GM12878 (cell line): ENCODE measurements around the gene ADCY2. TPM values are rescaled to one million over a fixed set of nuclear protein-coding genes. Genes with fewer than 3 reads are reported as not detected.

ENCODE experiments used
- ATAC-seq: fragments of 200-7000 bp; cut with Tn5 transposase; 3 replicates; pipeline ENCODE4 v1.9.1; 2020; ENCODE audit warnings: mild to moderate bottlenecking, moderate library complexity
- BruUV-seq: library from RNA; stranded (reverse); fragments of 400-500 nt; replicated peaks from 2 replicates; lab custom pipeline; 2021; lab: Mats Ljungman, UMichigan
- CTCF ChIA-PET: fragments of 300-600 bp; sonication (Branson Sonifier 250); formaldehyde crosslinking; extraction: SDS; loops from one replicate; lab custom pipeline; 2021; ENCODE audit warnings: inconsistent platforms; lab: Yijun Ruan, JAX
- POLR2A ChIA-PET: fragments of 350-600 bp; formaldehyde crosslinking; extraction: SDS; loops from one replicate; lab custom pipeline; 2021; ENCODE audit warnings: inconsistent platforms; lab: Charles Lee
- RAD21 ChIA-PET: fragments of 300-600 bp; sonication (Branson Sonifier 250); formaldehyde crosslinking; loops from one replicate; lab custom pipeline; 2023; ENCODE audit warnings: antibody characterized with exemption; ENCODE audit not compliant: unreplicated experiment; lab: Charles Lee
- SMC1A ChIA-PET: fragments of 300-600 bp; sonication (Branson Sonifier 250); formaldehyde crosslinking; loops from one replicate; lab custom pipeline; 2023; ENCODE audit not compliant: unreplicated experiment, uncharacterized antibody; lab: Charles Lee
- DNase-seq: peaks from one replicate; pipeline ENCODE4 v3.0.0-alpha.2; 2011; ENCODE audit warnings: low read depth, low spot score
- FAIRE-seq: peaks from 3 replicates; lab custom pipeline; 2011; peaks lifted over from hg19 to GRCh38; lab: Jason Lieb, UNC
- H2AFZ ChIP-seq: 2 replicates; pipeline ENCODE4 v1.6.0; 2011; ENCODE audit warnings: low read depth, low read length, control low read depth; ENCODE audit not compliant: control insufficient read depth
- H3K27ac ChIP-seq: 2 replicates; pipeline ENCODE4 v1.5.1; 2011; ENCODE audit warnings: control low read depth; ENCODE audit not compliant: control insufficient read depth, insufficient read depth
- H3K27me3 ChIP-seq, 2 experiments: replicated peaks in 1 of 2; 2 replicates each; pipeline versions ENCODE4 v1.6.0 to v1.6.1; 2011; ENCODE audit warnings: low read length in 1 of 2; ENCODE audit not compliant: control insufficient read depth in 2 of 2, insufficient read depth in 2 of 2
- H3K36me3 ChIP-seq, 2 experiments: 2 replicates each; pipeline ENCODE4 v1.5.1; 2011; ENCODE audit warnings: low read length in 1 of 2; ENCODE audit not compliant: control insufficient read depth in 2 of 2, insufficient read depth in 2 of 2
- H3K4me1 ChIP-seq: 2 replicates; pipeline ENCODE4 v1.6.1; 2011; ENCODE audit warnings: mild to moderate bottlenecking, low read length, moderate library complexity, mixed read lengths; ENCODE audit not compliant: control insufficient read depth, insufficient read depth
- H3K4me2 ChIP-seq: 2 replicates; pipeline ENCODE4 v1.6.0; 2011; ENCODE audit warnings: control low read depth; ENCODE audit not compliant: control insufficient read depth, insufficient read depth
- H3K4me3 ChIP-seq: fragments of 200-600 bp; sonication (generic); 2 replicates; pipeline ENCODE4 v1.5.1; 2016
- H3K79me2 ChIP-seq: 2 replicates; pipeline ENCODE4 v1.6.0; 2011; ENCODE audit warnings: low read length; ENCODE audit not compliant: control insufficient read depth, insufficient read depth
- H3K9ac ChIP-seq: 2 replicates; pipeline ENCODE4 v1.8.0; 2011; ENCODE audit warnings: low read length, control low read depth, mixed read lengths; ENCODE audit not compliant: control insufficient read depth, insufficient read depth
- H3K9me3 ChIP-seq: replicated peaks from 3 replicates; pipeline ENCODE4 v1.5.1; 2011; ENCODE audit warnings: mild to moderate bottlenecking, low read length; ENCODE audit not compliant: control insufficient read depth, insufficient read depth
- H4K20me1 ChIP-seq: 2 replicates; pipeline ENCODE4 v1.6.0; 2011; ENCODE audit not compliant: control insufficient read depth, insufficient read depth
- FOXM1 ChIP-seq: IDR thresholded peaks from 2 replicates; pipeline ENCODE4 v1.6.1; 2012; ENCODE audit warnings: low read depth, mild to moderate bottlenecking, inconsistent platforms, low read length, moderate library complexity
- MTA3 ChIP-seq: IDR thresholded peaks from 2 replicates; pipeline ENCODE4 v1.6.1; 2012; ENCODE audit warnings: low read length, inconsistent platforms, borderline replicate concordance
- MXI1 ChIP-seq: fragments of 150-350 bp; IDR thresholded peaks from 2 replicates; pipeline ENCODE4 v1.6.1; 2011; ENCODE audit warnings: low read depth, mild to moderate bottlenecking, inconsistent platforms, low read length, improper control_type of control experiment
- NFYA ChIP-seq: IDR thresholded peaks from 2 replicates; pipeline ENCODE4 v1.6.1; 2011; ENCODE audit warnings: low read depth, mild to moderate bottlenecking, low read length, improper control_type of control experiment, borderline replicate concordance
- NFYB ChIP-seq: IDR thresholded peaks from 2 replicates; pipeline ENCODE4 v1.6.1; 2011; ENCODE audit warnings: low read depth, mild to moderate bottlenecking, low read length, improper control_type of control experiment, moderate library complexity; ENCODE audit not compliant: insufficient read depth
- RELA ChIP-seq: fragments of 450-650 bp; IDR thresholded peaks from 2 replicates; pipeline ENCODE4 v1.8.0; 2014; ENCODE audit warnings: borderline replicate concordance; ENCODE audit not compliant: partially characterized antibody
- RFX5 ChIP-seq: IDR thresholded peaks from 2 replicates; pipeline ENCODE4 v1.6.1; 2011; ENCODE audit warnings: low read depth, low read length, improper control_type of control experiment
- SMAD5 ChIP-seq: IDR thresholded peaks from 2 replicates; pipeline ENCODE4 v1.6.1; 2016; ENCODE audit warnings: antibody characterized with exemption, low read depth
- SMC3 ChIP-seq: IDR thresholded peaks from 2 replicates; pipeline ENCODE4 v1.6.1; 2011; ENCODE audit warnings: low read length, improper control_type of control experiment, borderline replicate concordance
- SREBF1 ChIP-seq: IDR thresholded peaks from 2 replicates; pipeline ENCODE4 v1.6.1; 2012; ENCODE audit warnings: mild to moderate bottlenecking, low read length
- SRF ChIP-seq, 2 experiments: IDR thresholded peaks; 2 replicates each; pipeline ENCODE4 v1.6.1; 2011; ENCODE audit warnings: low read depth in 2 of 2, low read length in 2 of 2, mild to moderate bottlenecking in 1 of 2, moderate library complexity in 1 of 2
- TARDBP ChIP-seq: IDR thresholded peaks from 2 replicates; pipeline ENCODE4 v1.6.1; 2016; ENCODE audit warnings: borderline replicate concordance
- WRNIP1 ChIP-seq: IDR thresholded peaks from 2 replicates; pipeline ENCODE4 v1.6.1; 2011; ENCODE audit warnings: low read depth, low read length, improper control_type of control experiment, borderline replicate concordance
- ZNF274 ChIP-seq: IDR thresholded peaks from one replicate; pipeline ENCODE4 v1.8.0; 2011; ENCODE audit not compliant: insufficient read length, insufficient read depth
- WGBS: methylation state at CpG from one replicate; pipeline ENCODE4 v1.1.6; 2016; ENCODE audit warnings: low lambda C conversion rate; ENCODE audit not compliant: insufficient replicate concordance, insufficient coverage; ENCODE audit errors: missing lambda C conversion rate; 5-methylcytosine and 5-hydroxymethylcytosine counted together
- in situ Hi-C: fragments of 300-500 bp; cut with MboI; formaldehyde crosslinking; loops from 9 replicates; pipeline ENCODE4 v1.14.3; 2018; ENCODE audit warnings: mixed read lengths
- intact Hi-C: fragments of 100-400 bp; cut with micrococcal nuclease; formaldehyde crosslinking; loops from one replicate; pipeline ENCODE4 v1.14.2; 2022; ENCODE audit not compliant: unreplicated experiment
- polyA plus RNA-seq, 11 experiments: library from polyadenylated mRNA; depleted of rRNA in 4 of 11; unstranded in 6 of 11; stranded (reverse) in 5 of 11; fragments of >200 nt; fragmentation: Nextera tagmentation in 4 of 11; fragmentation: Illumina TruSeq in 1 of 11; extraction: Ambion mirVana in 4 of 11; extraction: Trizol in 1 of 11; gene quantifications; 1 replicate in 1 of 11; 2 replicates in 10 of 11; pipeline versions ENCODE4 v1.2.1 to v1.2.3, GENCODE V29; 2011 to 2016; ENCODE audit warnings: inconsistent platforms in 2 of 11, missing spikeins in 2 of 11, low read depth in 1 of 11
- total RNA-seq, 4 experiments: library from RNA; depleted of rRNA in 3 of 4; stranded (reverse); fragments of >200 nt in 3 of 4; fragmentation: Illumina TruSeq in 1 of 4; extraction: Trizol in 1 of 4; gene quantifications; 2 replicates each; pipeline versions ENCODE4 v1.2.1 to v1.2.3, GENCODE V29; 2013 to 2021
- TF ChIP-seq, protein P1 (sequence below): fragments of 450-650 bp; IDR thresholded peaks from 2 replicates; pipeline ENCODE4 v1.6.1; 2017; ENCODE audit warnings: mild to moderate bottlenecking, moderate library complexity
- TF ChIP-seq, protein P2 (sequence below): fragments of 450-650 bp; IDR thresholded peaks from 2 replicates; pipeline ENCODE4 v1.6.1; 2016; ENCODE audit warnings: mild to moderate bottlenecking

Gene ADCY2
- total and polyA plus RNA-seq, 10 of the 15 experiments (the other 5 are each of a cell fraction or from before 2014, with no cell fraction given) = 0.07 to 0.26 TPM; not detected in 8

- intact Hi-C loops = no loop called here
- RAD21 ChIA-PET = no interaction called here
- FAIRE-seq (no peak), ATAC-seq (no peak), DNase-seq (no peak)
- Histone ChIP-seq H3K36me3 (no peaks in the 10 kb centered on the region), H3K27ac (no peak overlapping the region), H3K9me3 (no peaks in the 10 kb centered on the region), H3K4me2 (no peak overlapping the region), H3K27me3 (no peaks in the 10 kb centered on the region), H2AFZ (no peak overlapping the region), H3K9ac (no peak overlapping the region), H3K4me1 (no peaks in the 10 kb centered on the region), H3K79me2 (no peaks in the 10 kb centered on the region), H3K4me3 (no peak overlapping the region), H4K20me1 (no peaks in the 10 kb centered on the region)
- SMC1A ChIA-PET = no interaction called here
- CTCF ChIA-PET = no interaction called here
- WGBS = 27% methylated on average over 7 of the region's 7 CpGs
- in situ Hi-C loops = no loop called here
- TF ChIP-seq SMC3 (no peak), RFX5 (no peak), MTA3 (no peak), MXI1 (no peak), NFYA (no peak), TARDBP (no peak), SREBF1 (no peak), SMAD5 (no peak), NFYB (no peak), RELA (no peak), ZNF274 (no peak), SRF (IDR thresholded peaks at IDR 0.05; ENCODE audit: low read depth in 2 of 2, low read length in 2 of 2) (no peak), FOXM1 (no peak), WRNIP1 (no peak)
- TF ChIP-seq, protein P1, sequence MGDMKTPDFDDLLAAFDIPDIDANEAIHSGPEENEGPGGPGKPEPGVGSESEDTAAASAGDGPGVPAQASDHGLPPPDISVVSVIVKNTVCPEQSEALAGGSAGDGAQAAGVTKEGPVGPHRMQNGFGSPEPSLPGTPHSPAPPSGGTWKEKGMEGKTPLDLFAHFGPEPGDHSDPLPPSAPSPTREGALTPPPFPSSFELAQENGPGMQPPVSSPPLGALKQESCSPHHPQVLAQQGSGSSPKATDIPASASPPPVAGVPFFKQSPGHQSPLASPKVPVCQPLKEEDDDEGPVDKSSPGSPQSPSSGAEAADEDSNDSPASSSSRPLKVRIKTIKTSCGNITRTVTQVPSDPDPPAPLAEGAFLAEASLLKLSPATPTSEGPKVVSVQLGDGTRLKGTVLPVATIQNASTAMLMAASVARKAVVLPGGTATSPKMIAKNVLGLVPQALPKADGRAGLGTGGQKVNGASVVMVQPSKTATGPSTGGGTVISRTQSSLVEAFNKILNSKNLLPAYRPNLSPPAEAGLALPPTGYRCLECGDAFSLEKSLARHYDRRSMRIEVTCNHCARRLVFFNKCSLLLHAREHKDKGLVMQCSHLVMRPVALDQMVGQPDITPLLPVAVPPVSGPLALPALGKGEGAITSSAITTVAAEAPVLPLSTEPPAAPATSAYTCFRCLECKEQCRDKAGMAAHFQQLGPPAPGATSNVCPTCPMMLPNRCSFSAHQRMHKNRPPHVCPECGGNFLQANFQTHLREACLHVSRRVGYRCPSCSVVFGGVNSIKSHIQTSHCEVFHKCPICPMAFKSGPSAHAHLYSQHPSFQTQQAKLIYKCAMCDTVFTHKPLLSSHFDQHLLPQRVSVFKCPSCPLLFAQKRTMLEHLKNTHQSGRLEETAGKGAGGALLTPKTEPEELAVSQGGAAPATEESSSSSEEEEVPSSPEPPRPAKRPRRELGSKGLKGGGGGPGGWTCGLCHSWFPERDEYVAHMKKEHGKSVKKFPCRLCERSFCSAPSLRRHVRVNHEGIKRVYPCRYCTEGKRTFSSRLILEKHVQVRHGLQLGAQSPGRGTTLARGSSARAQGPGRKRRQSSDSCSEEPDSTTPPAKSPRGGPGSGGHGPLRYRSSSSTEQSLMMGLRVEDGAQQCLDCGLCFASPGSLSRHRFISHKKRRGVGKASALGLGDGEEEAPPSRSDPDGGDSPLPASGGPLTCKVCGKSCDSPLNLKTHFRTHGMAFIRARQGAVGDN = no peak
- TF ChIP-seq, protein P2, sequence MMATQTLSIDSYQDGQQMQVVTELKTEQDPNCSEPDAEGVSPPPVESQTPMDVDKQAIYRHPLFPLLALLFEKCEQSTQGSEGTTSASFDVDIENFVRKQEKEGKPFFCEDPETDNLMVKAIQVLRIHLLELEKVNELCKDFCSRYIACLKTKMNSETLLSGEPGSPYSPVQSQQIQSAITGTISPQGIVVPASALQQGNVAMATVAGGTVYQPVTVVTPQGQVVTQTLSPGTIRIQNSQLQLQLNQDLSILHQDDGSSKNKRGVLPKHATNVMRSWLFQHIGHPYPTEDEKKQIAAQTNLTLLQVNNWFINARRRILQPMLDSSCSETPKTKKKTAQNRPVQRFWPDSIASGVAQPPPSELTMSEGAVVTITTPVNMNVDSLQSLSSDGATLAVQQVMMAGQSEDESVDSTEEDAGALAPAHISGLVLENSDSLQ = no peak
- BruUV-seq = no TSS peak
- POLR2A ChIA-PET = no interaction called here
Measured at GRCh38 chr5:7671381-7671993, 275.5 kb downstream of the ADCY2 start.
